ENCODE data around the gene ANAPC5. TPM values are rescaled to one million over a fixed set of nuclear protein-coding genes. Genes with fewer than 3 reads are reported as not detected.
"Not testable (repeated sequence)": the region's sequence is repeated elsewhere in the genome, so short reads cannot be mapped to it uniquely, and the experiment has no call there.

ANAPC5 gene
- total RNA-seq, 4 donors from 2014 or later, result 79.7 to 243 (median 107) TPM

GRCh38 chr12:121397521-121397920 is 45.3 kb upstream of the ANAPC5 start:
- intact Hi-C loops (cut with DNase I; ENCODE audit: low total_unique reads), result no loop called here
- Histone ChIP-seq H3K9me3 (no peaks in the 10 kb centered on the region), H3K4me3 (no peak overlapping the region), H3K27me3 (no peaks in the 10 kb centered on the region), H3K4me1 (no peaks in the 10 kb centered on the region), H3K27ac (no peak overlapping the region), H3K36me3 (no peaks in the 10 kb centered on the region)
- TF ChIP-seq POLR2A (IDR thresholded peaks at IDR 0.05) (no peak), CTCF (IDR thresholded peaks at IDR 0.05) (no peak)
- no peak for DNase-seq

- Histone ChIP-seq H3K27ac (peak overlapping the region in 1 of 2 donors; percentile 18), H3K27me3 (no peaks in the 10 kb centered on the region), H3K36me3 (no peaks in the 10 kb centered on the region), H3K4me3 (no peak overlapping the region), H3K9me3 (no peaks in the 10 kb centered on the region), H3K4me1 (no peaks in the 10 kb centered on the region)
- TF ChIP-seq POLR2A (IDR thresholded peaks at IDR 0.05) (no peak), CTCF (IDR thresholded peaks at IDR 0.05) (no peak)
- no peak for DNase-seq
- intact Hi-C loops (cut with DNase I; ENCODE audit: low total_unique reads), result no loop called here
Observed at GRCh38 chr12:121392325-121392716, 40.1 kb upstream of the ANAPC5 start.

GRCh38 chr12:121391619-121392324 is 39.6 kb upstream of the ANAPC5 start:
- intact Hi-C loops (cut with DNase I; ENCODE audit: low total_unique reads), result no loop called here
- Histone ChIP-seq H3K4me3 (no peak overlapping the region), H3K36me3 (no peaks in the 10 kb centered on the region), H3K4me1 (no peaks in the 10 kb centered on the region), H3K9me3 (no peaks in the 10 kb centered on the region), H3K27me3 (no peaks in the 10 kb centered on the region), H3K27ac (peak overlapping the region; percentile 18 to 54)
- peak; percentile 27 to 37 for DNase-seq
- TF ChIP-seq POLR2A (IDR thresholded peaks at IDR 0.05) (no peak), CTCF (IDR thresholded peaks at IDR 0.05) (no peak)

GRCh38 chr12:121390856-121391255 is 38.6 kb upstream of the ANAPC5 start:
- no peaks in the 10 kb centered on the region for H3K36me3 ChIP-seq
- H3K27ac ChIP-seq, result no peak overlapping the region
- no peak for DNase-seq
- H3K27me3 ChIP-seq, result no peaks in the 10 kb centered on the region
- H3K9me3 ChIP-seq, result no peaks in the 10 kb centered on the region
- intact Hi-C loops (cut with DNase I; ENCODE audit: low total_unique reads), result no loop called here
- H3K4me1 ChIP-seq, result no peaks in the 10 kb centered on the region
- no peak overlapping the region for H3K4me3 ChIP-seq
- TF ChIP-seq POLR2A (IDR thresholded peaks at IDR 0.05) (no peak), CTCF (IDR thresholded peaks at IDR 0.05) (no peak)

GRCh38 chr12:121388421-121388981 is 36.3 kb upstream of the ANAPC5 start:
- H3K4me3 ChIP-seq, result no peak overlapping the region
- no peaks in the 10 kb centered on the region for H3K4me1 ChIP-seq
- H3K27me3 ChIP-seq, result no peaks in the 10 kb centered on the region
- no peak overlapping the region for H3K27ac ChIP-seq
- TF ChIP-seq CTCF (IDR thresholded peaks at IDR 0.05), result no peak
- TF ChIP-seq POLR2A (IDR thresholded peaks at IDR 0.05), result no peak
- no peaks in the 10 kb centered on the region for H3K36me3 ChIP-seq
- H3K9me3 ChIP-seq, result no peaks in the 10 kb centered on the region
- no peak for DNase-seq
- intact Hi-C loops (cut with DNase I; ENCODE audit: low total_unique reads), result no loop called here

- H3K36me3 ChIP-seq; DNase-seq; H3K27ac ChIP-seq; H3K27me3 ChIP-seq; H3K9me3 ChIP-seq; H3K4me1 ChIP-seq; intact Hi-C loops (cut with DNase I; ENCODE audit: low total_unique reads); H3K4me3 ChIP-seq: not testable (repeated sequence)
Observed at GRCh38 chr12:121384891-121385290, 32.7 kb upstream of the ANAPC5 start.

All from uterus (tissue), 4 donors.